GM12878 (cell line): ENCODE measurements around the gene ATL2. TPM values are rescaled to one million over a fixed set of nuclear protein-coding genes. Genes with fewer than 3 reads are reported as not detected.

ENCODE experiments used
- ATAC-seq: fragments of 200-7000 bp; cut with Tn5 transposase; 3 replicates; pipeline ENCODE4 v1.9.1; 2020; ENCODE audit warnings: mild to moderate bottlenecking, moderate library complexity
- BruUV-seq: library from RNA; stranded (reverse); fragments of 400-500 nt; replicated peaks from 2 replicates; lab custom pipeline; 2021; lab: Mats Ljungman, UMichigan
- CTCF ChIA-PET: fragments of 300-600 bp; sonication (Branson Sonifier 250); formaldehyde crosslinking; extraction: SDS; loops from one replicate; lab custom pipeline; 2021; ENCODE audit warnings: inconsistent platforms; lab: Yijun Ruan, JAX
- POLR2A ChIA-PET: fragments of 350-600 bp; formaldehyde crosslinking; extraction: SDS; loops from one replicate; lab custom pipeline; 2021; ENCODE audit warnings: inconsistent platforms; lab: Charles Lee
- RAD21 ChIA-PET: fragments of 300-600 bp; sonication (Branson Sonifier 250); formaldehyde crosslinking; loops from one replicate; lab custom pipeline; 2023; ENCODE audit warnings: antibody characterized with exemption; ENCODE audit not compliant: unreplicated experiment; lab: Charles Lee
- SMC1A ChIA-PET: fragments of 300-600 bp; sonication (Branson Sonifier 250); formaldehyde crosslinking; loops from one replicate; lab custom pipeline; 2023; ENCODE audit not compliant: unreplicated experiment, uncharacterized antibody; lab: Charles Lee
- DNase-seq: peaks from one replicate; pipeline ENCODE4 v3.0.0-alpha.2; 2011; ENCODE audit warnings: low read depth, low spot score
- FAIRE-seq: peaks from 3 replicates; lab custom pipeline; 2011; peaks lifted over from hg19 to GRCh38; lab: Jason Lieb, UNC
- H2AFZ ChIP-seq: 2 replicates; pipeline ENCODE4 v1.6.0; 2011; ENCODE audit warnings: low read depth, low read length, control low read depth; ENCODE audit not compliant: control insufficient read depth
- H3K27ac ChIP-seq: 2 replicates; pipeline ENCODE4 v1.5.1; 2011; ENCODE audit warnings: control low read depth; ENCODE audit not compliant: control insufficient read depth, insufficient read depth
- H3K27me3 ChIP-seq, 2 experiments: replicated peaks in 1 of 2; 2 replicates each; pipeline versions ENCODE4 v1.6.0 to v1.6.1; 2011; ENCODE audit warnings: low read length in 1 of 2; ENCODE audit not compliant: control insufficient read depth in 2 of 2, insufficient read depth in 2 of 2
- H3K36me3 ChIP-seq, 2 experiments: 2 replicates each; pipeline ENCODE4 v1.5.1; 2011; ENCODE audit warnings: low read length in 1 of 2; ENCODE audit not compliant: control insufficient read depth in 2 of 2, insufficient read depth in 2 of 2
- H3K4me1 ChIP-seq: 2 replicates; pipeline ENCODE4 v1.6.1; 2011; ENCODE audit warnings: mild to moderate bottlenecking, low read length, moderate library complexity, mixed read lengths; ENCODE audit not compliant: control insufficient read depth, insufficient read depth
- H3K4me2 ChIP-seq: 2 replicates; pipeline ENCODE4 v1.6.0; 2011; ENCODE audit warnings: control low read depth; ENCODE audit not compliant: control insufficient read depth, insufficient read depth
- H3K4me3 ChIP-seq: fragments of 200-600 bp; sonication (generic); 2 replicates; pipeline ENCODE4 v1.5.1; 2016
- H3K79me2 ChIP-seq: 2 replicates; pipeline ENCODE4 v1.6.0; 2011; ENCODE audit warnings: low read length; ENCODE audit not compliant: control insufficient read depth, insufficient read depth
- H3K9ac ChIP-seq: 2 replicates; pipeline ENCODE4 v1.8.0; 2011; ENCODE audit warnings: low read length, control low read depth, mixed read lengths; ENCODE audit not compliant: control insufficient read depth, insufficient read depth
- H3K9me3 ChIP-seq: replicated peaks from 3 replicates; pipeline ENCODE4 v1.5.1; 2011; ENCODE audit warnings: mild to moderate bottlenecking, low read length; ENCODE audit not compliant: control insufficient read depth, insufficient read depth
- H4K20me1 ChIP-seq: 2 replicates; pipeline ENCODE4 v1.6.0; 2011; ENCODE audit not compliant: control insufficient read depth, insufficient read depth
- CHD2 ChIP-seq: IDR thresholded peaks from 2 replicates; pipeline ENCODE4 v1.6.1; 2011; ENCODE audit warnings: low read depth, low read length, improper control_type of control experiment, borderline replicate concordance
- HDGF ChIP-seq: fragments of 450-650 bp; IDR thresholded peaks from 2 replicates; pipeline ENCODE4 v1.6.1; 2016; ENCODE audit warnings: antibody characterized with exemption
- KLF5 ChIP-seq: fragments of 450-650 bp; IDR thresholded peaks from 2 replicates; pipeline ENCODE4 v1.6.1; 2014; ENCODE audit warnings: mild to moderate bottlenecking; ENCODE audit not compliant: partially characterized antibody
- LARP7 ChIP-seq: fragments of 450-650 bp; IDR thresholded peaks from 2 replicates; pipeline ENCODE4 v1.6.1; 2017; ENCODE audit warnings: mild to moderate bottlenecking
- NFIC ChIP-seq: IDR thresholded peaks from 2 replicates; pipeline ENCODE4 v1.6.1; 2012; ENCODE audit warnings: low read depth, mild to moderate bottlenecking, inconsistent platforms, low read length, moderate library complexity
- NR2C1 ChIP-seq: fragments of 450-650 bp; IDR thresholded peaks from 2 replicates; pipeline ENCODE4 v1.6.1; 2017; ENCODE audit warnings: antibody characterized with exemption, mild to moderate bottlenecking, moderate library complexity
- RAD21 ChIP-seq: IDR thresholded peaks from 2 replicates; pipeline ENCODE4 v1.6.1; 2011; ENCODE audit warnings: mild to moderate bottlenecking, low read depth, low read length, moderate library complexity; ENCODE audit not compliant: insufficient read depth
- RB1 ChIP-seq: fragments of 450-650 bp; formaldehyde crosslinking; IDR thresholded peaks from 2 replicates; pipeline ENCODE4 v1.6.1; 2017; ENCODE audit warnings: mild to moderate bottlenecking, borderline replicate concordance
- SPI1 ChIP-seq: IDR thresholded peaks from 2 replicates; pipeline ENCODE4 v1.6.1; 2011; ENCODE audit warnings: low read depth, mild to moderate bottlenecking, low read length, moderate library complexity, borderline replicate concordance; ENCODE audit not compliant: insufficient read depth
- SUPT20H ChIP-seq: IDR thresholded peaks from 2 replicates; pipeline ENCODE4 v1.6.1; 2011; ENCODE audit warnings: low read depth, mild to moderate bottlenecking, low read length, moderate library complexity, borderline replicate concordance; ENCODE audit not compliant: control insufficient read depth
- TCF12 ChIP-seq: IDR thresholded peaks from 2 replicates; pipeline ENCODE4 v1.6.1; 2011; ENCODE audit warnings: low read depth, mild to moderate bottlenecking, low read length
- WGBS: methylation state at CpG from one replicate; pipeline ENCODE4 v1.1.6; 2016; ENCODE audit warnings: low lambda C conversion rate; ENCODE audit not compliant: insufficient replicate concordance, insufficient coverage; ENCODE audit errors: missing lambda C conversion rate; 5-methylcytosine and 5-hydroxymethylcytosine counted together
- in situ Hi-C: fragments of 300-500 bp; cut with MboI; formaldehyde crosslinking; loops from 9 replicates; pipeline ENCODE4 v1.14.3; 2018; ENCODE audit warnings: mixed read lengths
- intact Hi-C: fragments of 100-400 bp; cut with micrococcal nuclease; formaldehyde crosslinking; loops from one replicate; pipeline ENCODE4 v1.14.2; 2022; ENCODE audit not compliant: unreplicated experiment
- polyA plus RNA-seq, 11 experiments: library from polyadenylated mRNA; depleted of rRNA in 4 of 11; unstranded in 6 of 11; stranded (reverse) in 5 of 11; fragments of >200 nt; fragmentation: Nextera tagmentation in 4 of 11; fragmentation: Illumina TruSeq in 1 of 11; extraction: Ambion mirVana in 4 of 11; extraction: Trizol in 1 of 11; gene quantifications; 1 replicate in 1 of 11; 2 replicates in 10 of 11; pipeline versions ENCODE4 v1.2.1 to v1.2.3, GENCODE V29; 2011 to 2016; ENCODE audit warnings: inconsistent platforms in 2 of 11, missing spikeins in 2 of 11, low read depth in 1 of 11
- total RNA-seq, 4 experiments: library from RNA; depleted of rRNA in 3 of 4; stranded (reverse); fragments of >200 nt in 3 of 4; fragmentation: Illumina TruSeq in 1 of 4; extraction: Trizol in 1 of 4; gene quantifications; 2 replicates each; pipeline versions ENCODE4 v1.2.1 to v1.2.3, GENCODE V29; 2013 to 2021
- TF ChIP-seq, protein P1 (sequence below): IDR thresholded peaks from 2 replicates; pipeline ENCODE4 v1.6.1; 2012; ENCODE audit warnings: mild to moderate bottlenecking, low read depth, low read length

Gene ATL2
- total and polyA plus RNA-seq, 10 of the 15 experiments (the other 5 are each of a cell fraction or from before 2014, with no cell fraction given) = 8.6 to 51.5 (median 41.8) TPM

- Histone ChIP-seq H3K4me3 (no peak overlapping the region), H3K9me3 (no peaks in the 10 kb centered on the region; the same call in 2 of the 3 replicates), H2AFZ (no peak overlapping the region), H3K79me2 (no peaks in the 10 kb centered on the region), H3K27me3 (no peaks in the 10 kb centered on the region), H3K36me3 (no peaks in the 10 kb centered on the region), H3K4me2 (no peak overlapping the region), H3K4me1 (peaks cover 16% of the 10 kb centered on the region), H3K9ac (no peak overlapping the region), H4K20me1 (no peaks in the 10 kb centered on the region), H3K27ac (no peak overlapping the region)
- CTCF ChIA-PET = interaction anchor here (0.6 to 1.2 kb wide), 3 partner anchors 45 to 251 kb away, joined by 3 to 4 read pairs (median 3); no protein-coding TSS in a partner anchor
- TF ChIP-seq KLF5 (no peak), RB1 (no peak), SUPT20H (no peak), TCF12 (no peak)
- in situ Hi-C loops = no loop called here
- ATAC-seq = no peak
- no TSS peak for BruUV-seq
- intact Hi-C loops = no loop called here
- WGBS = 50% methylated on average over 5 of the region's 5 CpGs
- POLR2A ChIA-PET = no interaction called here
- RAD21 ChIA-PET = interaction anchor here (0.6 to 1.9 kb wide), 3 partner anchors 18 to 89 kb away, joined by 4 to 6 read pairs (median 6); no protein-coding TSS in a partner anchor
- SMC1A ChIA-PET = interaction anchor here (0.6 to 2.9 kb wide), 9 partner anchors 10 to 104 kb away, joined by 3 to 13 read pairs (median 4); no protein-coding TSS in a partner anchor
- DNase-seq = no peak
- no peak for FAIRE-seq
Observed at GRCh38 chr2:38419499-38419898, 42.4 kb upstream of the ATL2 start.

- ChIA-PET POLR2A (no interaction called here), CTCF (interaction anchor here (0.6 to 1.4 kb wide), 6 partner anchors 10 to 250 kb away, joined by 3 to 4 read pairs (median 4); no protein-coding TSS in a partner anchor), SMC1A (interaction anchor here (0.6 to 2.9 kb wide), 10 partner anchors 11 to 103 kb away, joined by 3 to 13 read pairs (median 4); no protein-coding TSS in a partner anchor), RAD21 (interaction anchor here (1.0 to 2.2 kb wide), 3 partner anchors 19 to 90 kb away, joined by 4 to 6 read pairs (median 6); no protein-coding TSS in a partner anchor)
- H3K9ac ChIP-seq = no peak overlapping the region
- no peaks in the 10 kb centered on the region for H4K20me1 ChIP-seq
- peaks cover 16% of the 10 kb centered on the region for H3K4me1 ChIP-seq
- ATAC-seq (no peak), FAIRE-seq (no peak), DNase-seq (no peak)
- H3K27ac ChIP-seq = no peak overlapping the region
- in situ Hi-C loops = no loop called here
- H3K36me3 ChIP-seq = no peaks in the 10 kb centered on the region
- H3K79me2 ChIP-seq = no peaks in the 10 kb centered on the region
- no peaks in the 10 kb centered on the region for H3K27me3 ChIP-seq
- WGBS = 56% methylated on average over 2 of the region's 2 CpGs
- intact Hi-C loops = no loop called here
- no peak overlapping the region for H3K4me2 ChIP-seq
- no peaks in the 10 kb centered on the region; the same call in 2 of the 3 replicates for H3K9me3 ChIP-seq
- no peak overlapping the region for H3K4me3 ChIP-seq
- BruUV-seq = no TSS peak
- no peak overlapping the region for H2AFZ ChIP-seq
- TF ChIP-seq LARP7 (no peak), HDGF (no peak), SPI1 (no peak), RAD21 (no peak), NR2C1 (no peak), NFIC (no peak), CHD2 (no peak), SUPT20H (no peak)
- TF ChIP-seq, protein P1, sequence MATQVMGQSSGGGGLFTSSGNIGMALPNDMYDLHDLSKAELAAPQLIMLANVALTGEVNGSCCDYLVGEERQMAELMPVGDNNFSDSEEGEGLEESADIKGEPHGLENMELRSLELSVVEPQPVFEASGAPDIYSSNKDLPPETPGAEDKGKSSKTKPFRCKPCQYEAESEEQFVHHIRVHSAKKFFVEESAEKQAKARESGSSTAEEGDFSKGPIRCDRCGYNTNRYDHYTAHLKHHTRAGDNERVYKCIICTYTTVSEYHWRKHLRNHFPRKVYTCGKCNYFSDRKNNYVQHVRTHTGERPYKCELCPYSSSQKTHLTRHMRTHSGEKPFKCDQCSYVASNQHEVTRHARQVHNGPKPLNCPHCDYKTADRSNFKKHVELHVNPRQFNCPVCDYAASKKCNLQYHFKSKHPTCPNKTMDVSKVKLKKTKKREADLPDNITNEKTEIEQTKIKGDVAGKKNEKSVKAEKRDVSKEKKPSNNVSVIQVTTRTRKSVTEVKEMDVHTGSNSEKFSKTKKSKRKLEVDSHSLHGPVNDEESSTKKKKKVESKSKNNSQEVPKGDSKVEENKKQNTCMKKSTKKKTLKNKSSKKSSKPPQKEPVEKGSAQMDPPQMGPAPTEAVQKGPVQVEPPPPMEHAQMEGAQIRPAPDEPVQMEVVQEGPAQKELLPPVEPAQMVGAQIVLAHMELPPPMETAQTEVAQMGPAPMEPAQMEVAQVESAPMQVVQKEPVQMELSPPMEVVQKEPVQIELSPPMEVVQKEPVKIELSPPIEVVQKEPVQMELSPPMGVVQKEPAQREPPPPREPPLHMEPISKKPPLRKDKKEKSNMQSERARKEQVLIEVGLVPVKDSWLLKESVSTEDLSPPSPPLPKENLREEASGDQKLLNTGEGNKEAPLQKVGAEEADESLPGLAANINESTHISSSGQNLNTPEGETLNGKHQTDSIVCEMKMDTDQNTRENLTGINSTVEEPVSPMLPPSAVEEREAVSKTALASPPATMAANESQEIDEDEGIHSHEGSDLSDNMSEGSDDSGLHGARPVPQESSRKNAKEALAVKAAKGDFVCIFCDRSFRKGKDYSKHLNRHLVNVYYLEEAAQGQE = no peak
Observed at GRCh38 chr2:38418735-38419134, 41.7 kb upstream of the ATL2 start.
